Heart left ventricle (tissue), 13 donors: ENCODE measurements around the gene ITGB3.

Experiments used
- CTCF ChIP-seq, 12 donors: fragments of 200-600 bp; sonication (generic) in 4 of 12; IDR thresholded peaks; one replicate each; pipeline versions ENCODE4 v1.5.0 to v1.8.0; 2018 to 2022; ENCODE audit warnings: antibody characterized with exemption in 12 of 12, mild to moderate bottlenecking in 5 of 12
- POLR2A ChIP-seq, 2 donors: fragments of 450-650 bp; IDR thresholded peaks; one replicate each; pipeline ENCODE4 v1.6.1; 2017; ENCODE audit warnings: antibody characterized with exemption in 2 of 2, mild to moderate bottlenecking in 2 of 2, moderate library complexity in 2 of 2
- donor health status: ischemic (EF 13 %, LVEDD 7.1; RV severe dilation, severe dysfunction).
- donor health status: DM: no; HTN: yes; CAD: no.
- donor health status: DM: no; HTN: no; CAD: no.
- donor health status: ischemic (EF 25% LVEDD 6.9; RV normal size, moderate dysfunction).
- donor health status: ischemic (EF 25% LVEDD 5.7; RV mildly dilated, moderate dysfunction).
- donor health status: ischemic (EF 35%, LVEDD 5.7; RV mildly dilated, moderate dysfunction).
- donor health status: nonischemic (EF 11% LVEDD 7.7; RV severe dilation, severe dysfunction).
- donor health status: DM: yes; HTN: yes; CAD: no.
- donor health status: PGD.
- donor health status: ischemic (EF 29% LVEDD 5.4; RV normal size, mild dysfunction).
- donor health status: nonischemic (EF 23%, LVEDD 6.1; RV moderate dilation, normal function).

DNA sequence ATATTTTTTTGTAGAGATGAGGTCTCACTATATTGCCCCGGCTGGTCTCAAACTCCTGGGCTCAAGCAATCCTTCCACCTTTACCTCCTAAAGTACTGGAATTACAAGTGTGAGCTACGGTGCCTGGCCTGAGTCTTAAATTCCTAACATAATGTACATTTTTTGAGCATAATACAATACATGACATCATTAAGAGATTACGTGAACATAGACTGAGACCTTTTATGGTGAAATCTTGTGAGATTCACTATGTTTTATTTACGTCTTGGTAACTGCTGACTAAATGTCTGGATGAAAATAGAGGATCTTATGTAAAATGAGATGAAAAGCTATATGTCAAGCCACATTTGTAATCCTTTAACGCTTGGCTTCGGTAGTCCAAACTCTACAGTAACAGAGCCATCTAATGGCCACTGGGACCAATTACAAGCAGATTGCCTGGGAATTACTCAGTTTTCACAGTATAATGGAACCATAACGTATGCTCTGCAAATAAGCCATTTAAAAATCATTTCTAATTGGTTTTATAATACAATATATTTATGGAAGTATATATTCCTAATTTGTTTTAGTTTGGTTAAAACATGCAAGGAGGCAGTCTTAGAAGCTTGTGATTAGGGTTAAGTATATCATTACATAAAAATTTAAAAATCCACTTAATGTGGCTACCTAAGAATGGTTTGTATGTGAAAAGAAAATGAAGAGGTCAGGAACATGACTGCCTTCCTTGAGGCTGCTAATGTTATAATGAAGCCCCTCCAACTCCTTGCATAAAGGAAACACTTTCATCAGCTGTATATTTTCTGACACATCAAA, 62.0 kb downstream of the ITGB3 start:
- TF ChIP-seq CTCF (IDR thresholded peaks at IDR 0.05) (peak; percentile 70 to 93 (median 86)), POLR2A (IDR thresholded peaks at IDR 0.05) (no peak)
